ENCODE data around the gene MAP3K7. TPM values are rescaled to one million over a fixed set of nuclear protein-coding genes. Genes with fewer than 3 reads are reported as not detected.
A peak's percentile ranks its signal among the peaks of the same experiment; 100 is the strongest.

The MAP3K7 gene
- 10 to 100 TPM; 14.5 to 17.2 TPM for total RNA-seq
- 1 to 10 TPM; 5.5 to 8.5 TPM for polyA plus RNA-seq

- H3K4me1 ChIP-seq (ENCODE audit: control insufficient read depth in 4 of 4, insufficient read depth in 4 of 4, low read length in 3 of 4), result peaks cover 4 to 28% (median 21%) of the 10 kb centered on the region in 4 donors
- no peak for TF ChIP-seq TAF1 (conservative IDR thresholded peaks at IDR 0.05)
- TF ChIP-seq RXRA (IDR thresholded peaks at IDR 0.05), result peak; percentile 33 to 39
- no peak for TF ChIP-seq FOXA2 (IDR thresholded peaks at IDR 0.05)
- TF ChIP-seq SP1 (IDR thresholded peaks at IDR 0.05), result peak; percentile 56
- TF ChIP-seq, protein P1, sequence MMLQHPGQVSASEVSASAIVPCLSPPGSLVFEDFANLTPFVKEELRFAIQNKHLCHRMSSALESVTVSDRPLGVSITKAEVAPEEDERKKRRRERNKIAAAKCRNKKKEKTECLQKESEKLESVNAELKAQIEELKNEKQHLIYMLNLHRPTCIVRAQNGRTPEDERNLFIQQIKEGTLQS (IDR thresholded peaks at IDR 0.05), result peak; percentile 61
- no peak for TF ChIP-seq CTCF (IDR thresholded peaks at IDR 0.05; ENCODE audit: low read depth, low read length, missing input control)
- TF ChIP-seq YY1 (IDR thresholded peaks at IDR 0.05), result peak; percentile 53
- peak; percentile 65 for TF ChIP-seq REST (IDR thresholded peaks at IDR 0.05)
- TF ChIP-seq HNF4G (IDR thresholded peaks at IDR 0.05), result no peak
- peak; percentile 24 for TF ChIP-seq FOXA1 (IDR thresholded peaks at IDR 0.05)
- TF ChIP-seq, protein P2, sequence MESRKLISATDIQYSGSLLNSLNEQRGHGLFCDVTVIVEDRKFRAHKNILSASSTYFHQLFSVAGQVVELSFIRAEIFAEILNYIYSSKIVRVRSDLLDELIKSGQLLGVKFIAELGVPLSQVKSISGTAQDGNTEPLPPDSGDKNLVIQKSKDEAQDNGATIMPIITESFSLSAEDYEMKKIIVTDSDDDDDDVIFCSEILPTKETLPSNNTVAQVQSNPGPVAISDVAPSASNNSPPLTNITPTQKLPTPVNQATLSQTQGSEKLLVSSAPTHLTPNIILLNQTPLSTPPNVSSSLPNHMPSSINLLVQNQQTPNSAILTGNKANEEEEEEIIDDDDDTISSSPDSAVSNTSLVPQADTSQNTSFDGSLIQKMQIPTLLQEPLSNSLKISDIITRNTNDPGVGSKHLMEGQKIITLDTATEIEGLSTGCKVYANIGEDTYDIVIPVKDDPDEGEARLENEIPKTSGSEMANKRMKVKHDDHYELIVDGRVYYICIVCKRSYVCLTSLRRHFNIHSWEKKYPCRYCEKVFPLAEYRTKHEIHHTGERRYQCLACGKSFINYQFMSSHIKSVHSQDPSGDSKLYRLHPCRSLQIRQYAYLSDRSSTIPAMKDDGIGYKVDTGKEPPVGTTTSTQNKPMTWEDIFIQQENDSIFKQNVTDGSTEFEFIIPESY (IDR thresholded peaks at IDR 0.05), result peak; percentile 100
- TF ChIP-seq JUND (IDR thresholded peaks at IDR 0.05), result peak; percentile 32 to 46
- TF ChIP-seq, protein P3, sequence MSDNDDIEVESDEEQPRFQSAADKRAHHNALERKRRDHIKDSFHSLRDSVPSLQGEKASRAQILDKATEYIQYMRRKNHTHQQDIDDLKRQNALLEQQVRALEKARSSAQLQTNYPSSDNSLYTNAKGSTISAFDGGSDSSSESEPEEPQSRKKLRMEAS (IDR thresholded peaks at IDR 0.05), result peak; percentile 43
- no peak for TF ChIP-seq RAD21 (IDR thresholded peaks at IDR 0.05)
- peak; percentile 75 to 86 for TF ChIP-seq EGR1 (IDR thresholded peaks at IDR 0.05; ENCODE audit: low read depth in 2 of 2)
- TF ChIP-seq NR2F2 (IDR thresholded peaks at IDR 0.05), result peak; percentile 27
- peak; percentile 39 to 40 for TF ChIP-seq HNF4A (conservative IDR thresholded peaks at IDR 0.05)
- TF ChIP-seq GABPA (IDR thresholded peaks at IDR 0.05 in 1 of 2, conservative IDR thresholded peaks at IDR 0.05 in 1 of 2), result peak; percentile 88 to 98
- H3K27me3 ChIP-seq (ENCODE audit: control insufficient read depth in 4 of 4, insufficient read depth in 4 of 4, low read length in 3 of 4), result peaks cover 0 to 2% (median under 1%) of the 10 kb centered on the region in 4 donors
- H3K9ac ChIP-seq (ENCODE audit: low read depth in 1 of 2, low read length in 2 of 2), result peak within 1 kb of the TSS; percentile 81 to 91
- peak; percentile 95 for DNase-seq (ENCODE audit: low spot score)
- peak within 1 kb of the TSS; percentile 87 to 97 for H3K27ac ChIP-seq (ENCODE audit: low read depth in 1 of 2, low read length in 2 of 2)
- under 1% methylated on average over 58 of the region's 58 CpGs for WGBS
- no peaks in the 10 kb centered on the region for H3K36me3 ChIP-seq (ENCODE audit: control insufficient read depth in 4 of 4, insufficient read depth in 3 of 4, low read depth in 1 of 4, low read length in 3 of 4)
- H3K9me3 ChIP-seq (ENCODE audit: control insufficient read depth in 4 of 4, low read length in 3 of 4), result no peaks in the 10 kb centered on the region
- H3K4me3 ChIP-seq (ENCODE audit: low read depth in 1 of 3, low read length in 3 of 3), result peak within 1 kb of the TSS; percentile 94 to 97 (median 94)
Observed at GRCh38 chr6:90586836-90587638, at the start of gene MAP3K7. MAP3K7 (minus strand) TSS chr6:90587072; CDS start chr6:90586883, 189 bp downstream.

Measured in liver (tissue), 9 donors.